Stimulated activated memory B cell treated with anti-CD40 and anti-IgM and Interleukin-4, amounts not matched to agents 10 μg/mL and 1 μg/mL and 100 μg/mL, for 72 hours (primary cell): ENCODE measurements around the gene SRPK3.

Experiments used
- ATAC-seq: fragments of 150-1000 bp; cut with Tn5 transposase; 2 replicates; pipeline ENCODE4 v1.10.0; 2021
- H3K27ac Mint-ChIP-seq: one replicate; pipeline ENCODE4 v1.8.0; 2022; ENCODE audit warnings: mild to moderate bottlenecking, mixed read lengths
- H3K27me3 Mint-ChIP-seq: one replicate; pipeline ENCODE4 v1.8.0; 2022; ENCODE audit warnings: mixed read lengths
- H3K36me3 Mint-ChIP-seq: one replicate; pipeline ENCODE4 v1.8.0; 2022; ENCODE audit warnings: mixed read lengths
- H3K4me1 Mint-ChIP-seq: one replicate; pipeline ENCODE4 v1.8.0; 2022; ENCODE audit warnings: mixed read lengths
- H3K4me3 Mint-ChIP-seq: one replicate; pipeline ENCODE4 v1.8.0; 2022; ENCODE audit warnings: mild to moderate bottlenecking, moderate library complexity, mixed read lengths
- H3K9me3 Mint-ChIP-seq: one replicate; pipeline ENCODE4 v1.8.0; 2022; ENCODE audit warnings: mixed read lengths

The SRPK3 gene

DNA sequence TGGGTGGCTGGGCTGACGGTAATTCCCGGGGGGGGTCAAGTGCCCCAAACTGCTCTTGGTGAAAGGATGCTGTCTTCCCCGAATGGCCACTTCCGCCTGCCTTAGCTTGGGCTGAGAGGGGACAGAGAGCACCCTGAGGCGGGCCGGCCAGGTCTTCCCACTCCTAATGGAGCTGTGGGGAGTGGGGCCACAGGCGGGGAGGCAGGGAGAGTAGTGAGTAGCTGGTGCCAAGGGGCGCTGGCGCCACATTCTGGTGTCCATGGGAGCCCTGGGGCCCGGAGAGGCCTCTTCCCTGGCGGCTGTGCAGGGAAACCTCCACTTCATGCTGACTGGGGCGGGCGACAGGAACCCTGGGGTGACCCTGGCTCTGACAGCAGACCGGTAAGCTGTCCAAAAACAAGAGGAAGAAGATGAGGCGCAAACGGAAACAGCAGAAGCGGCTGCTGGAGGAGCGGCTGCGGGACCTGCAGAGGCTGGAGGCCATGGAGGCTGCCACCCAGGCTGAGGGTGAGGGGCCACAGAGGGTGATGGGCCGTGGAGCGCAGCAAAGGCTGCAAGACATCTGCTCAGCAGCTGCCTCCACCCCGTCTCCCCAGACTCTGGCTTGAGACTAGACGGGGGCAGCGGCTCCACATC lies 2.7 kb downstream of the SRPK3 start:
- H3K4me1 Mint-ChIP-seq: peaks cover 9% of the 10 kb centered on the region
- peaks cover 15% of the 10 kb centered on the region for H3K27me3 Mint-ChIP-seq
- H3K36me3 Mint-ChIP-seq: peaks cover 11% of the 10 kb centered on the region
- ATAC-seq: no peak
- H3K27ac Mint-ChIP-seq: no peak overlapping the region
- no peaks in the 10 kb centered on the region for H3K9me3 Mint-ChIP-seq
- no peak overlapping the region for H3K4me3 Mint-ChIP-seq

DNA sequence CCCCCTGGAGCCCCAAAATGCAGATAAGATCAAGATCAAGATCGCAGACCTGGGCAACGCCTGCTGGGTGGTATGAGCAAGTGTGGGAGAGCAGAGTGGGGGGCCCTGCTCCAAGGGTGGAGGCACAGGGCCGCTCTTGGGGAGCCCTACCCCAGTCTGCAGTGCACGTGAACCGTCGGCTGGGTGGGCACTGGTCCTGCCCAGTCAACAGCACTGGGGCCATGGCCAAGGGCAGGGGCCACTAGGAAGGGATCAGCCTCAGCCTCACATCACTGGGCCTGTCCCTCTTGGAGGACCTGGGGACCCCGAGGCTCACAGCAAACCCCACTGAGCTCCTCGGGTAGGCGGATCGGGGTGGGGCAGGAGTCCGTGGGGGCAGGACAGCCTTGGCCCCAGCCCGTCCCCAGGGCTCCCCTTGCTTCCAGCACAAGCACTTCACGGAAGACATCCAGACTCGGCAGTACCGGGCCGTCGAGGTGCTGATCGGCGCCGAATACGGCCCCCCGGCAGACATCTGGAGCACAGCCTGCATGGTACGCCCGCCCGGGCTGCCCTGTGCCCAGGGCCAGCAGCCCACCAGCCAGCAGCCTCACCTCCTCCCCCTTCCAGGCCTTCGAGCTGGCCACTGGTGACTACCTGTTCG lies 3.6 kb downstream of the SRPK3 start:
- Mint-ChIP-seq H3K27ac (no peak overlapping the region), H3K36me3 (peaks cover 11% of the 10 kb centered on the region), H3K27me3 (peaks cover 12% of the 10 kb centered on the region), H3K9me3 (no peaks in the 10 kb centered on the region), H3K4me1 (peaks cover 9% of the 10 kb centered on the region), H3K4me3 (no peak overlapping the region)
- ATAC-seq: no peak

DNA sequence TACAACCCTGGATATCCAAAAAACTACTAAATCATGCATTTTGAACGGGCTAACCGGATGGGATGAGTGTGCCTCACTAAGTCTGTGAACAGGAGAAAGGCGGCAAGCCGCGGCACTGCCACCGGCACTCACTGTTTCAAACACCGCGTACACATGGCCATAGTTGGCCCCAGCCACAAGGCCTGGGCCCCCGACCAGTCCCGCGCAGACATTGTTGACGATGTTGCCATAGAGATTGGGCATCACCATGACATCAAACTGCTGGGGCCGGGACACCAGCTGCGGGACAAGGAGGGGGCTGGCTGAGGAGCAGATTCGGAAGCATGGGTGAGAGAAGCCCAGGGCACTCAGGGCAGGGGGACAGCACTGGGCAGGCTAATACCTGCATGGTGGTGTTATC lies 5.8 kb downstream of the SRPK3 start:
- ATAC-seq: no peak
- Mint-ChIP-seq H3K27ac (no peak overlapping the region), H3K4me3 (no peak overlapping the region), H3K27me3 (no peaks in the 10 kb centered on the region), H3K4me1 (no peaks in the 10 kb centered on the region), H3K36me3 (peaks cover 11% of the 10 kb centered on the region), H3K9me3 (no peaks in the 10 kb centered on the region)

DNA sequence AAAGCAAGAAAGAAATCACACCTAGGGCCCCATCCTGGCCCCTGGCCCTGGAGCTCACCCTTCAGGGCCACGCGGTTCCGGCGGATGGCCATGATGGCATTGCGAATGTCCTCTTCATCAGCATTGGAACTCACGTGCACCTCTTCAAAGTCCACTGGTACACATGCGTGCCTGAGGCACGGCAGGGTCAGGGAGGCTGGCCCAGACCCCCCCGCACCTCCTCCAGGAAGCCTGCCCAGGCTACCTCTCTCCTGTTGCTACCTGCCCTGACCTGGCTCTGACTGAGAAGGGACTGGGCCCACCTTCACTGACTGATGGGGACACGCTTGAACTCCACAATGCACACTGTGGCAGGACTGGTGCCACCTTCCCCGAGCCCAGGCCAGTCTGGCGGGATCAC lies 8.8 kb downstream of the SRPK3 start:
- Mint-ChIP-seq H3K9me3 (no peaks in the 10 kb centered on the region), H3K27me3 (no peaks in the 10 kb centered on the region), H3K27ac (no peak overlapping the region), H3K36me3 (peaks cover 5% of the 10 kb centered on the region), H3K4me3 (no peak overlapping the region), H3K4me1 (peaks cover 8% of the 10 kb centered on the region)
- no peak for ATAC-seq

DNA sequence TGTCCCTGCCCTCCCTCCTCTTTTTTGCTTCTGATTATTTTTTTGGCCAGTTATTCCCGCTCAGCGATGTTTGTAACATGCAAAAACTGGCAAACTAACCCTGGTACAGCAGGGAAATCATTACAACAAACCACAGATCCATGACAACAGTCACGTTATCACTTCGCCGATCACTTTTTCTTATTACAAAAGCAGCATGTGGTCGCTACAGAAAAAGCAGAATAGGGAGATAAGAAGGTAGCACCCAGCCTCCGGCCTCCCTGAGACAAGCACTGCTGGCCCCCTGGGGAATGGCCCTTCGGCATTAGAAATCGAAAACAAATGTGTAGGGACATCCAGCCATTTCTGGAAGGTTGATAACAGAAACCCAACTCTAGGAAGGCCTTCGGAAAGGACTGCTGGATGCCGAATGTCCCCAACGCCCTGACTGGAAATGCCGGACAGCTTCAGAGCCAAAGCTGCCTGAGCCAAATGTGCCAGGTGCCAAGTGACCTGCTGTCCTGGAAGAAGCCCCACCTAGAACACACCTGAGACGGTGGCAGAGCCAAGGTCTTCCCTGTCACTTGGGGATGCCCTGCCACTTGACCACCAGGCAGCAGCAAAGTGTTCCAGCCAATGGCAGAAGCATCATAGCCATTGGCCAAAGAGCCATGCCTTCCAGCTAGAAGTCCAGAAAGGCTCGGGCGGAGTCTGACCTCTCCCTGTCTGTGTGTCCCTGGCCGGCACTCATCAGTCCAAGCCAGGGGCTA lies 10.4 kb downstream of the SRPK3 start:
- H3K27me3 Mint-ChIP-seq: no peaks in the 10 kb centered on the region
- peaks cover 13% of the 10 kb centered on the region for H3K4me1 Mint-ChIP-seq
- ATAC-seq: no peak
- H3K36me3 Mint-ChIP-seq: no peaks in the 10 kb centered on the region
- H3K9me3 Mint-ChIP-seq: no peaks in the 10 kb centered on the region
- H3K4me3 Mint-ChIP-seq: no peak overlapping the region
- H3K27ac Mint-ChIP-seq: no peak overlapping the region

DNA sequence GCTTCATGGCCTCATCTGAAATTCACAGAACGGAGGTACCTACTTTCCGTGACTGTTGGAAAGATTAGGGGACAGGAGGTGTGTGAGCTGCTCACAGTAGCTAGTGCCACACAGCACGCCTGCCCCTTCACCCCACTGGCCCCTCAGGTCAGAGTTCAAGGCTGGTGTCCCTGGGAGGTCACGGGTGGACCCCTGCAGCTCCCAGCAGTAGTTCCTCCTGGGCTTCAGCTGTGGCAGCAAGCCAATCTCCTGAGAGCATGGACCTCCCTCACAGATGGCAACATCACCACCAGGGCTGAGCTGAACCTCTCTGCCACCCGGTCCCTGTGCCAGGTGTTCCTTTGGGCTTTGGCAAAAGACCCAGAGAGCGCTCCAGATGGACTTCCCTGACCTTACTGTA lies 11.5 kb downstream of the SRPK3 start:
- H3K4me1 Mint-ChIP-seq: peaks cover 17% of the 10 kb centered on the region
- no peak for ATAC-seq
- H3K4me3 Mint-ChIP-seq: no peak overlapping the region
- no peak overlapping the region for H3K27ac Mint-ChIP-seq
- H3K9me3 Mint-ChIP-seq: no peaks in the 10 kb centered on the region
- H3K36me3 Mint-ChIP-seq: no peaks in the 10 kb centered on the region
- H3K27me3 Mint-ChIP-seq: no peaks in the 10 kb centered on the region

DNA sequence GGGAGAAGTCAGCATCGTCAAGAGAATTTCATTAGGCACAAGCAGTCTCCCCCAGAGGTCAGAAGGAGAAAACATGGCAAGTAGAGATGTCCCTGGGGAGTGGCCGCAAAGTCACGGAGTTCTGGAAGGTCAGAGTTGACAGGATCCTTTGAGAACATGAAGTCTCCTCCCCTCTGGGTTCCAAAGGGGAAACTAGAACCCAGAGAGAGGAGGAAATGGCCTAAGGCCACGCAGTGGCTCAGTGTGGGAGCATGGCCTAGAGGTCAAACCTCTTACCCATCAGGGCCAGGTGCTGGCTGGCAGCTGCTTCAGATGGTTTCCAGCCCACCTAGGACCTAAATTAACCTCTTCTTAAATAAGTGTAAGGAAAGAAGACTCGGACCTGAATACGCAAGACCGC lies 12.4 kb downstream of the SRPK3 start:
- Mint-ChIP-seq H3K27ac (peak overlapping the region; percentile 99), H3K4me1 (peaks cover 17% of the 10 kb centered on the region), H3K36me3 (peaks cover 4% of the 10 kb centered on the region), H3K9me3 (no peaks in the 10 kb centered on the region), H3K27me3 (no peaks in the 10 kb centered on the region), H3K4me3 (peak overlapping the region; percentile 99)
- no peak for ATAC-seq

DNA sequence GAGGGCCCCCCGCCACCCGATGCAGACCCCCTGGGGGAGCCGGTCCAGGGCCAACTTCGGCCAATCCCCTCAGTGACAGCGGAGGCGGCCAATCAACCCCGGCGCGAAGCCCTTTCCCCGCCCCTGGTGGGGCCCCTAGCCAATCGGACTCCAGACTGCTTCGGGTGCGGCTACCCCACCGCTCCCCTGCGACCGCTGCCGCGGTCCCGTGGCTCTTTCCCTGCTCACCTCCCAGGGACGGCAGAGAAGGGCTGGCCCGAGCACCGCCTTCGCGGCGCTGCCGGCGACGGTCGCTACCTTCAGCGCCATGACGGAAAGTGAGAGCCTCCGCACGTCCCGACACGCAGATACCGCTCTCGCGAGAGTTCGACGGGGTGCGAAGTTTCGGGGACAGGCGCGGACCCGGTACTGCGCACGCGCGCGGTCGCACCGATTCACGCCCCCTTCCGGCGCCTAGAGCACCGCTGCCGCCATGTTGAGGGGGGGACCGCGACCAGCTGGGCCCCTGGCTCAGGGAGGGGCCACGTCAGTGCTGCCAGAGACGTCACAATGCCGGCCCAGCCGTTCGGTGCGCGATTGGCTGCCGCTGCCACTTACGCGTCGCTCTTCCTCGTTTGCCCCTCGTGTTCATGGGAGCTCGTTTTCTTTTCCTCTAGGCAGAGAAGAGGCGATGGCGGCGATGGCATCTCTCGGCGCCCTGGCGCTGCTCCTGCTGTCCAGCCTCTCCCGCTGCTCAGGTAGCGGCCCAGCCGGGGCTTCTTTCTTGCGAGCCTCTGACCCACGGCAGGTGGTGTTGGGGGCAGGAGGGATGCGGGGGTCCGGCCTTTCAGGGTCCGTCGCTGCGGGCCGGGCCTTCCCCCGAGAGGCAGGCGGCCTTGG lies 13.4 kb downstream of the SRPK3 start, which contains the start of the genes IDH3G and SSR4:
IDH3G (minus strand) TSS at position 358 of the 879 bp plus-strand sequence; CDS start at position 309, 49 bp downstream.
SSR4 (plus strand) TSS at position 651 of the 879 bp plus-strand sequence; CDS start at position 671, 20 bp downstream.
- peak within 1 kb of the TSS; percentile 99 for H3K27ac Mint-ChIP-seq
- no peaks in the 10 kb centered on the region for H3K9me3 Mint-ChIP-seq
- H3K36me3 Mint-ChIP-seq: peaks cover 13% of the 10 kb centered on the region
- peak within 1 kb of the TSS; percentile 99 for H3K4me3 Mint-ChIP-seq
- peak; percentile 97 for ATAC-seq
- H3K4me1 Mint-ChIP-seq: peaks cover 17% of the 10 kb centered on the region
- no peaks in the 10 kb centered on the region for H3K27me3 Mint-ChIP-seq

DNA sequence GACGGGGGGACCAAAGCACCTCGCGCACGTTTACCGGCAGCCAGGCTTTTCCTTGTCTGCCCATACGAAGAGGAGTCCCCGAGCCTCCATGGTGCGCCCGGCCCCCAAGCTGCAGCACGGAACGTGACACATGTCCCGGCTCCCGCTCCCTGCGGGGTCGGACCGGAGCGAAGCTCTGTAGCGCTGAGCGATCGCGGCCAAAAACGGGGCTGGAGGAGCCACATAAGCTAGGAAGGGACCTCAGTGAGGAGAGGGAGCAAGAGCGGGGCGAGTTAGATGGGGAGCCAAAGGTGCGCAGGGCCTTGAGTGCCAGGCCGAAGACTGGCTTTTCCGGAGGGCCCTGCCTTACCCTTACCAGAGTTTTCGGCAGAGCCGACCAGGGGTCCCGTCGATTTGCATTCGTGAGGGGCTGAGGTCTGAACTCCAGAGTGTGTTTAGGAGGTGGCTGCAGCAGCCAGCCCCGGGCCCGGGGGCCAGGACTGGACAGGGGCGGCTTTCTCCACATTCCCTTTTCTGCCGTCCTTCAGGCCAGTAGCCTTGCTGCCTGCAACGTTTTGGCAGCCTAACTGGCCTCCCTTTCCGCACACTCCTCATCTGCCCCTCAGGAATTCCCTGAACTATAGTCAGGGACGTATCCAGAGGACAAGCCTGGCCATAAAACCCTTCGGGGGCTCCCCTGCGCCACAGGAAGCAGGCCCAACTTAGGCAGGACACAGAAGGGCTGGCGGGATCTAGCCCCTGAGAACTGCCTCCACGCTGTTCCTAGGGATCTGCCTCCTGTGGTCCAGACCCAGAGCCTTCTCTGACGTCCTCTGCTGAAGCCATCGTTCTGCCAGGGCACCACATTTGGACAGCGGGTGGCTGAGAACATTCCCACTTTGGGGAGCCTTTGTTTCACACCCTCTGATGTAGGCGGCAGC lies 14.3 kb downstream of the SRPK3 start:
- peaks cover 13% of the 10 kb centered on the region for H3K36me3 Mint-ChIP-seq
- no peaks in the 10 kb centered on the region for H3K27me3 Mint-ChIP-seq
- H3K4me3 Mint-ChIP-seq: peak overlapping the region; percentile 99
- ATAC-seq: peak; percentile 7
- H3K27ac Mint-ChIP-seq: peak overlapping the region; percentile 99
- H3K4me1 Mint-ChIP-seq: peaks cover 17% of the 10 kb centered on the region
- no peaks in the 10 kb centered on the region for H3K9me3 Mint-ChIP-seq

DNA sequence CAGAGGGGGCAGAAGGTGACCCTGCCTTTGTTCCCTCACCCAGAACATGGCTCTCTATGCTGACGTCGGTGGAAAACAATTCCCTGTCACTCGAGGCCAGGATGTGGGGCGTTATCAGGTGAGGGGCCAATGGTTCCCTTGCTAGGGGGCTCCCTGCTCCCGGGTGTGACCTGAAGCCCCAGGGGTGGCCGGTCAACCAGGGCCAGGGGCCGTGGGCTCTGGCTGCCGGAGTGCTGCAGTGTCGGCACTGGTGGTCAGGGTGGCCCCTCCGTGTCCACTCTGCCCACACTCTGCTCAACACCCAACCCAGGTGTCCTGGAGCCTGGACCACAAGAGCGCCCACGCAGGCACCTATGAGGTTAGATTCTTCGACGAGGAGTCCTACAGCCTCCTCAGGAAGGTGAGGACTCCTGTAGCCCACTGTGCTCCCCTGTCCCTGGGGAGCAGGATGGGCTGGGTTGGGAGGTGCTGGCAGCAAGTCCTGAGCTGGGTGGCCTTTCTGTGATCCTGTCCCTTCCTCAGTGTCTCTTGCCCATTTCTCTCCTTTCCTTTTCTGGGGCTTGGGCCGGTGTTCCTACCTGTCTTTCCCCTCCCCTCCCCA lies 16.7 kb downstream of the SRPK3 start:
- H3K4me1 Mint-ChIP-seq: peaks cover 17% of the 10 kb centered on the region
- H3K27me3 Mint-ChIP-seq: no peaks in the 10 kb centered on the region
- no peak overlapping the region for H3K4me3 Mint-ChIP-seq
- H3K9me3 Mint-ChIP-seq: no peaks in the 10 kb centered on the region
- H3K36me3 Mint-ChIP-seq: peaks cover 13% of the 10 kb centered on the region
- no peak overlapping the region for H3K27ac Mint-ChIP-seq
- no peak for ATAC-seq

DNA sequence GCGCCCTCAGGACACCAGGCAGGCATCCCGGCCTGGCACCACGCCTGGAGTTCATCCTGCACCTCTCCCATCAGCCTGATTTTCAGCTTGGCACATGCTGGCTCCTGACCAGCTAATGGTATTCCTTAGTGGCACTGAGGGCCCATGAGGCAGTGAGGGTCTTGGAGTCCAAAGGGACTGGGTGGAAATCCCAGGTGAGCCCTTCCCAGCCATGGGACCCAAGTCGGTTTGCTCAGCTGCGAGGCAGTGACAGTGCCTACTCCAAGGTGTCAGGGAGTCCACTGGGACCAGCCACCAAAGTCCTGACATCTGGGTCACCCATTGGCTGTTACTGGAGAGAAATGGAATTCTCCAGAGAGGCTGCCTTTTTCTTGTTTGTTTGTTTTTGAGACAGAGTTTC lies 18.5 kb downstream of the SRPK3 start:
- H3K27me3 Mint-ChIP-seq: no peaks in the 10 kb centered on the region
- ATAC-seq: no peak
- H3K4me1 Mint-ChIP-seq: peaks cover 9% of the 10 kb centered on the region
- H3K36me3 Mint-ChIP-seq: peaks cover 13% of the 10 kb centered on the region
- no peaks in the 10 kb centered on the region for H3K9me3 Mint-ChIP-seq
- no peak overlapping the region for H3K4me3 Mint-ChIP-seq
- no peak overlapping the region for H3K27ac Mint-ChIP-seq

DNA sequence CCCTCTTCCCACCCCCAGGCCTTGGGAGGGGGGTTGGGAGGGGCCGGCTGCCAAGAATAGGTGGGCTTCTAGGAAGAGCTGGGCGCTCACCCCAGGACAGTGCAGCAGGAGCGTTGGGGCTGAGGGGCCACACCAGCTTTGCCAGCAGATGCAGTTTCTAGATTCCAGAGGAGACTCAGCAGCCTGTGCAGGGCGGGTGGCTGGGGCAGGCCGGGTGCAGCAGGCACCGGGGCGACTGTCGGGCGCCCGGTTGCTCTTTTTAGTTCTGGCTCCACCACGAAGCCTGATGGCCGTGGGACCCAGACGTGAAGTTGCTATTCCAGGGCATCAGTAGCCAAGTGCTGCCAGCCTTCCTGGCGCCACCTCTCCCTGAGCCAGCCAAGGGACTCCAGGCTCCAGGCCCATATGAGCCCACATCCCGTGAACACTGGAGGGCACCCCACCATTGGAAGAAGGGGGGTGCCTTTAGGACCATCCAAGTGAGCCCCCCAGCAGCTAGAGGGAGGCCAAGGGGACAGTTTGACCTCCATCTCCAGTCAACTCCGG lies 19.4 kb downstream of the SRPK3 start:
- no peak for ATAC-seq
- Mint-ChIP-seq H3K4me3 (no peak overlapping the region), H3K9me3 (no peaks in the 10 kb centered on the region), H3K27me3 (no peaks in the 10 kb centered on the region), H3K36me3 (peaks cover 13% of the 10 kb centered on the region), H3K27ac (no peak overlapping the region), H3K4me1 (peaks cover 9% of the 10 kb centered on the region)

DNA sequence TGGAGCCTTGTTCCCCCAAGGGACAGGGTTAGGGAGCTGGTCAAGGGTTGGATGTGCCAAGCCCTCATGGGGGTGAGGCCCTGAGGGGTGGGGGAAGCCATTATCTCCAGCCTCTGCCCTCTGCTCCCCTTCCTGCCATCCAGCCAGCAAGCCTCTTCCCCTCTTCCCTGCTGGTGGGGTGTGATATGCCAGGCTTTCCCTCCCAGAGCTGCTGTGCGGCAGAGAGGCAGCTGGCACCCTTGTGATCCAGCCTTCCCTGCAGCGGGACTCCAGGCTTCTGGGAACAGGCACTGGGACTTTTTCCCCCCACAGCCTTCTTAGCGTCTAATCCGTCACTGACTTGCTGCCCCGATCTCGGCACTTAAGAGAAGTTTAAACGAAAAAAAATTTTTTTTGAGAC lies 19.9 kb downstream of the SRPK3 start:
- H3K27me3 Mint-ChIP-seq: no peaks in the 10 kb centered on the region
- H3K27ac Mint-ChIP-seq: no peak overlapping the region
- H3K4me3 Mint-ChIP-seq: no peak overlapping the region
- peaks cover 13% of the 10 kb centered on the region for H3K36me3 Mint-ChIP-seq
- ATAC-seq: no peak
- peaks cover 9% of the 10 kb centered on the region for H3K4me1 Mint-ChIP-seq
- no peaks in the 10 kb centered on the region for H3K9me3 Mint-ChIP-seq
